Measurements from ENCODE around the gene ATP13A1. TPM values are rescaled to one million over a fixed set of nuclear protein-coding genes. Genes with fewer than 3 reads are reported as not detected.

Gene ATP13A1
- total and polyA plus RNA-seq, 2 of the 8 experiments (the other 6 are each of a cell fraction or from before 2014, with no cell fraction given), result 33.0 to 64.2 TPM

- TF ChIP-seq RNF2 (IDR thresholded peaks at IDR 0.05; ENCODE audit: borderline replicate concordance, low read depth, low read length, missing control alignments, poor library complexity, severe bottlenecking) (no peak), POLR2AphosphoS5 (IDR thresholded peaks at IDR 0.05; ENCODE audit: low read depth, low read length) (no peak), SP2 (IDR thresholded peaks at IDR 0.05; ENCODE audit: low read length) (no peak), ATF2 (IDR thresholded peaks at IDR 0.05; ENCODE audit: low read length) (no peak)
Measured at GRCh38 chr19:19659646-19660245, 3.7 kb downstream of the ATP13A1 start (continued).
